ENCODE results near the gene PPFIA2.

Gene PPFIA2

GRCh38 chr12:81255456-81255855, 503.7 kb downstream of the PPFIA2 start:
- Histone ChIP-seq H3K9ac (ENCODE audit: low read length) (no peak overlapping the region), H3K4me1 (ENCODE audit: insufficient read depth, low read length, severe bottlenecking) (no peaks in the 10 kb centered on the region), H3K9me3 (ENCODE audit: low read length) (no peaks in the 10 kb centered on the region), H3K79me2 (ENCODE audit: insufficient read depth, low read length) (no peaks in the 10 kb centered on the region), H3F3A (ENCODE audit: insufficient read depth, low read length) (no peaks in the 10 kb centered on the region), H4K20me1 (ENCODE audit: insufficient read depth, low read length) (no peaks in the 10 kb centered on the region), H3K4me3 (ENCODE audit: low read depth, low read length, poor library complexity, severe bottlenecking) (no peak overlapping the region), H3K4me2 (ENCODE audit: low read length) (no peak overlapping the region), H3K9me2 (ENCODE audit: low read depth, low read length) (no peaks in the 10 kb centered on the region), H2AFZ (ENCODE audit: low read length) (no peak overlapping the region), H3K27me3 (ENCODE audit: insufficient read depth, low read length) (no peaks in the 10 kb centered on the region), H3K36me3 (ENCODE audit: insufficient read depth, low read length) (no peaks in the 10 kb centered on the region), H3K27ac (ENCODE audit: low read depth, low read length, poor library complexity, severe bottlenecking) (no peak overlapping the region)
- no peak for TF ChIP-seq EZH2 (IDR thresholded peaks at IDR 0.05; ENCODE audit: borderline replicate concordance, low read length)
- TF ChIP-seq, protein P1, sequence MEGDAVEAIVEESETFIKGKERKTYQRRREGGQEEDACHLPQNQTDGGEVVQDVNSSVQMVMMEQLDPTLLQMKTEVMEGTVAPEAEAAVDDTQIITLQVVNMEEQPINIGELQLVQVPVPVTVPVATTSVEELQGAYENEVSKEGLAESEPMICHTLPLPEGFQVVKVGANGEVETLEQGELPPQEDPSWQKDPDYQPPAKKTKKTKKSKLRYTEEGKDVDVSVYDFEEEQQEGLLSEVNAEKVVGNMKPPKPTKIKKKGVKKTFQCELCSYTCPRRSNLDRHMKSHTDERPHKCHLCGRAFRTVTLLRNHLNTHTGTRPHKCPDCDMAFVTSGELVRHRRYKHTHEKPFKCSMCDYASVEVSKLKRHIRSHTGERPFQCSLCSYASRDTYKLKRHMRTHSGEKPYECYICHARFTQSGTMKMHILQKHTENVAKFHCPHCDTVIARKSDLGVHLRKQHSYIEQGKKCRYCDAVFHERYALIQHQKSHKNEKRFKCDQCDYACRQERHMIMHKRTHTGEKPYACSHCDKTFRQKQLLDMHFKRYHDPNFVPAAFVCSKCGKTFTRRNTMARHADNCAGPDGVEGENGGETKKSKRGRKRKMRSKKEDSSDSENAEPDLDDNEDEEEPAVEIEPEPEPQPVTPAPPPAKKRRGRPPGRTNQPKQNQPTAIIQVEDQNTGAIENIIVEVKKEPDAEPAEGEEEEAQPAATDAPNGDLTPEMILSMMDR (IDR thresholded peaks at IDR 0.05; ENCODE audit: low read length): no peak

- Histone ChIP-seq H3K4me2 (ENCODE audit: low read length) (no peak overlapping the region), H3K9me3 (ENCODE audit: low read length) (no peaks in the 10 kb centered on the region), H3K4me1 (ENCODE audit: insufficient read depth, low read length, severe bottlenecking) (no peaks in the 10 kb centered on the region), H3K27me3 (ENCODE audit: insufficient read depth, low read length) (no peaks in the 10 kb centered on the region), H2AFZ (ENCODE audit: low read length) (no peak overlapping the region), H3K27ac (ENCODE audit: low read depth, low read length, poor library complexity, severe bottlenecking) (no peak overlapping the region), H3K4me3 (ENCODE audit: low read depth, low read length, poor library complexity, severe bottlenecking) (no peak overlapping the region), H3K9me2 (ENCODE audit: low read depth, low read length) (no peaks in the 10 kb centered on the region), H3K36me3 (ENCODE audit: insufficient read depth, low read length) (no peaks in the 10 kb centered on the region), H4K20me1 (ENCODE audit: insufficient read depth, low read length) (no peaks in the 10 kb centered on the region), H3K79me2 (ENCODE audit: insufficient read depth, low read length) (no peaks in the 10 kb centered on the region), H3F3A (ENCODE audit: insufficient read depth, low read length) (no peaks in the 10 kb centered on the region), H3K9ac (ENCODE audit: low read length) (no peak overlapping the region)
- TF ChIP-seq, protein P1 (IDR thresholded peaks at IDR 0.05; ENCODE audit: low read length): no peak
- no peak for TF ChIP-seq EZH2 (IDR thresholded peaks at IDR 0.05; ENCODE audit: borderline replicate concordance, low read length)
These were observed 505.8 kb downstream of the PPFIA2 start for GRCh38 chr12:81253360-81253759.

DNA sequence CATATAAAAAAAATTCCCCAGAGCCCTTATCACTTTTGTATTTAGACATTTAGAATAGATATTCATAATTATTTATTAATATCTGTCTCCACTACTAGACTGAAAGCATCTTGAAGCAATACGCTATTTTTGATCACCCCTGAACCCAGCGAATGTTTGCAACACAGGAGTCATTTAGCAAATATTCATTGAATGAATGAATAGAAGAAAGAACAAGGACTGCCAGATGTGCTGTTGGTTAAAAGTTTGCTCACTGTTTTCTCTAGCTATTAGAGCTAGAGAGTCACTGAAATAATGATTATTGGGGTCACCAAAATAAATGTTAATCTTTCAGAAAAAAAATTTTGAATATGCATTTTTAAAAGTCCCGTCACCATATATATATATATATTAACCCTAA, 506.9 kb downstream of the PPFIA2 start:
- H3K9me3 ChIP-seq (ENCODE audit: low read length): no peaks in the 10 kb centered on the region
- H4K20me1 ChIP-seq (ENCODE audit: insufficient read depth, low read length): no peaks in the 10 kb centered on the region
- H2AFZ ChIP-seq (ENCODE audit: low read length): no peak overlapping the region
- TF ChIP-seq EZH2 (IDR thresholded peaks at IDR 0.05; ENCODE audit: borderline replicate concordance, low read length): no peak
- TF ChIP-seq, protein P1 (IDR thresholded peaks at IDR 0.05; ENCODE audit: low read length): no peak
- no peak overlapping the region for H3K4me3 ChIP-seq (ENCODE audit: low read depth, low read length, poor library complexity, severe bottlenecking)
- H3K4me2 ChIP-seq (ENCODE audit: low read length): no peak overlapping the region
- H3K9ac ChIP-seq (ENCODE audit: low read length): no peak overlapping the region
- H3K9me2 ChIP-seq (ENCODE audit: low read depth, low read length): no peaks in the 10 kb centered on the region
- no peak overlapping the region for H3K27ac ChIP-seq (ENCODE audit: low read depth, low read length, poor library complexity, severe bottlenecking)
- H3K4me1 ChIP-seq (ENCODE audit: insufficient read depth, low read length, severe bottlenecking): no peaks in the 10 kb centered on the region
- H3K27me3 ChIP-seq (ENCODE audit: insufficient read depth, low read length): no peaks in the 10 kb centered on the region
- no peaks in the 10 kb centered on the region for H3K36me3 ChIP-seq (ENCODE audit: insufficient read depth, low read length)
- no peaks in the 10 kb centered on the region for H3F3A ChIP-seq (ENCODE audit: insufficient read depth, low read length)
- H3K79me2 ChIP-seq (ENCODE audit: insufficient read depth, low read length): no peaks in the 10 kb centered on the region
